ENCODE measurements around the gene FOXK2.

Gene FOXK2

DNA sequence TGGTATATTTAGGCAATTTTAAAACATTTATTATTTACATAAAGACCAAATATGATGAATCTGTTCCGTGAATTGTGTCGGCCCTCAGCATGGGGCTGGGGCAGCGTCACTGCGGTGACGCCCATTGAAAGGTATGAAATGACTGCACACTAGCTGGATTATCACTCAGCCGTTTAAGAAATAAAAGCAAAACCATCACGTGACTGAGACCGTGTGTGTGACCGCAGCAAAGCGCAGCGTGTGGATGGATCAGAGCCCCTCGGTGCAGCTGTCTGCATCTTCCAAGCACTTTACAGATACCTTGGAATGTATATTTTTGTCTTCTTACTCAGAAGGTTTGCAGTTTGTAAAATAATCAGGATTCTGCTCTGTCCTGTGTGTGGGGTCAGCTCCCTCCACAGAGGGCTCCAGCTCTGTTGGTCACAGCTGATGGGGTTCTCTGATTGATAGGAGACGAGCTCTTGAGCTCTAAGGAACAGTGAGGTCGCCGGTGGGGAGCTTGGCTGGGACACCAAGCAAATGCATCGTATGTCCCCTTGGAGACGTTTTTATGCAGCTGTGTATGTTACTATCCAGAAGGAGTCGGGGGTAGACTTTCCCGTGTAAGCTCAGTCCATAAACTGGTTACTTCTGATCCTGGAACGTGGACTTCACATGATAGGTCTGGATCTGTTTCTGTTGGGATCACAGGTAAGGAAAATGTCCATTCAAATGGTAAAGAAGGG lies 83.6 kb downstream of the FOXK2 start:
- TF ChIP-seq, protein P1, sequence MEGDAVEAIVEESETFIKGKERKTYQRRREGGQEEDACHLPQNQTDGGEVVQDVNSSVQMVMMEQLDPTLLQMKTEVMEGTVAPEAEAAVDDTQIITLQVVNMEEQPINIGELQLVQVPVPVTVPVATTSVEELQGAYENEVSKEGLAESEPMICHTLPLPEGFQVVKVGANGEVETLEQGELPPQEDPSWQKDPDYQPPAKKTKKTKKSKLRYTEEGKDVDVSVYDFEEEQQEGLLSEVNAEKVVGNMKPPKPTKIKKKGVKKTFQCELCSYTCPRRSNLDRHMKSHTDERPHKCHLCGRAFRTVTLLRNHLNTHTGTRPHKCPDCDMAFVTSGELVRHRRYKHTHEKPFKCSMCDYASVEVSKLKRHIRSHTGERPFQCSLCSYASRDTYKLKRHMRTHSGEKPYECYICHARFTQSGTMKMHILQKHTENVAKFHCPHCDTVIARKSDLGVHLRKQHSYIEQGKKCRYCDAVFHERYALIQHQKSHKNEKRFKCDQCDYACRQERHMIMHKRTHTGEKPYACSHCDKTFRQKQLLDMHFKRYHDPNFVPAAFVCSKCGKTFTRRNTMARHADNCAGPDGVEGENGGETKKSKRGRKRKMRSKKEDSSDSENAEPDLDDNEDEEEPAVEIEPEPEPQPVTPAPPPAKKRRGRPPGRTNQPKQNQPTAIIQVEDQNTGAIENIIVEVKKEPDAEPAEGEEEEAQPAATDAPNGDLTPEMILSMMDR (IDR thresholded peaks at IDR 0.05; ENCODE audit: low read depth, low read length) = no peak
- DNase-seq (ENCODE audit: extremely low read depth, low read depth) = no peak

DNA sequence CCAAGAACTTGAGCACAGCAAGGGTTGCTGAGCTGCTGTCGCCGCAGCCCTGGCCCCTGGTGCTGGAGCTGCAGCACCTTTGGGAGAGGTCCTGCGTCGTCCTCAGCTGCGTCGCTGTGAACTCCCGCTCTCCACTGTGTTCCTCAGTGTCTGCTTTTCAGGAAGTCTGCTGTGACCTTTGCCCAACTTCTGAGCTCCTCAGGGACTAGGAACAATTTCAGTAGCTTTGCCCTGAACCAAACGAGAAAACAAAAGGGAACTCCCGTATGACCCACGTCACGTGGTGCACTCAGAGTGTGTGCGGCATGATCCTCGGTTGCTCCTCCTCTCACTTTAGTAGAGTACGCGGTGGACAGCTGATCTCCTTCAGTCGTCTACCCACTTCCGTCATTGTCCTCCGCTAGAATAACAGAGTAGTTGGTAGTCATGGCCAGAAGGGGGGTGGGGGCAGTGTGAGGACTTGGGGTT lies 84.5 kb downstream of the FOXK2 start:
- DNase-seq (ENCODE audit: extremely low read depth, low read depth) = no peak

DNA sequence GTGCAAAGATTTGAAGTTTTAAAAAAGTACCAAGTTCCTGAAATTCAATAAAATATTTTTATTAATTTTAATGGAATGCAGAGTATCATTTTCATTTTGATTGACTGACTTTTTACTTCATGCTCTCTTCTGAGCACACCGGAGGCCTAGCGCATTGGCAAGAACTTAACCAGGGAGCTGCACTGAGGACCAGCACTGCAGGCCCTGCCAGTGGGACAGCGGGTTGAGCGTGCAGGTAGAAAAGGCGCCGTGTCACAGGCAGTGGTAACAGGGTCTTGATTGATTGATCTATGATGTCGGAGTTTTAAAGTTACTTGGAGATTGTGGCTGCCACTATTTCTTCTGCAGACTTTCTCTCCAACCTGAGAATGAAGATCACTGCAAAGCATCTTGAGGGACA lies 85.0 kb downstream of the FOXK2 start:
- DNase-seq (ENCODE audit: extremely low read depth, low read depth) = no peak

More for the DNA sequence above, 84.5 kb downstream of the FOXK2 start:
- TF ChIP-seq, protein P1 (IDR thresholded peaks at IDR 0.05; ENCODE audit: low read depth, low read length) = no peak

DNA sequence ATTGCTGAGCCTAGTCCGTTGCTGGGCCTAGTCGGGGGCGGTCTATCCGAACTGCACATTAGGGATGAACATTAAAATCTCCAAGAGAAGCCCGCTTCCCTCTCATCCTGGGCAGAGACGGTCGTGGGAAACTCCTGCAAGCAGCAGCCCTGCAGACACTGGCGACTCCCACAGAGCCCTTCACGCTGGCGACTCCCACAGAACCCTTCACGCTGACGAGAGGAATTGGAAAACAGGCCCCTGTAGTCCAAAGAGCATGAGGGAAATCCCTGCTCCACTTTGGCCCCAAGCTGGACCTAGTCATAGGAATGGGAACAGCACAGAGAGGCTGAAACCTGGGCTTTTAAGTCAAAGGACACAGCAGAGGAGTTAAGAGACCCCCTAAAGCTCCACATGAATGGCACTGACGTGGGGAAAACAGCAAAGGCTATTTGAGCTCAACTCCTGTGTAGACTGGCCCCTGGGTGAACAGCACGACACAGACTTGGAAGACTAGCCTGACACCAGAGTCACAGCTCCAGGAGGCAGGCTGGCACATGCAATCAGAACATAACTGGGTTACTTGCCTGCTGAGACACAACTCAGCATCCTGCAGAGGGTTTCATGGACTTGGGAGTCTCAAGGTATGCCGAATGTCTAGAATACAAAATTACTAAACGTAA lies 86.5 kb downstream of the FOXK2 start:
- TF ChIP-seq, protein P1 (IDR thresholded peaks at IDR 0.05; ENCODE audit: low read depth, low read length) = no peak
- DNase-seq (ENCODE audit: extremely low read depth, low read depth) = no peak

More for the DNA sequence above, 85.0 kb downstream of the FOXK2 start:
- TF ChIP-seq, protein P1 (IDR thresholded peaks at IDR 0.05; ENCODE audit: low read depth, low read length) = no peak

DNA sequence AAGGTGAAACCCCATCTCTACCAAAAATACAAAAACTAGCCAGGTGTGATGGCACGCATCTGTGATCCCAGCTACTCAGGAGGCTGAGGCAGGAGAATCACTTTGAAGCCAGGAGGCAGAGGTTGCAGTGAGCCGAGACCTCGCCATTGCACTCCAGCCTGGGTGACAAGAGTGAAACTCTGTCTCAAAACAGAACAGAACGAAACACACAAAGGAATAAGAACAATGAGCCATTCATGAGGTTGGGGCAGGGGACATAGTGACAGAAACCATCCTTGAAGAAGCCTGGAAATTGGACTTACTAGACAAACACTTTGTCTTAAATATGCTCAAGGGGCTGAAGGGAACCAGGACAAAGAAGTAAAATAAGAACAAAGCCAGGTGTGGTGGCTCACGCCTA lies 89.3 kb downstream of the FOXK2 start:
- TF ChIP-seq, protein P1 (IDR thresholded peaks at IDR 0.05; ENCODE audit: low read depth, low read length) = no peak
- no peak for DNase-seq (ENCODE audit: extremely low read depth, low read depth)

DNA sequence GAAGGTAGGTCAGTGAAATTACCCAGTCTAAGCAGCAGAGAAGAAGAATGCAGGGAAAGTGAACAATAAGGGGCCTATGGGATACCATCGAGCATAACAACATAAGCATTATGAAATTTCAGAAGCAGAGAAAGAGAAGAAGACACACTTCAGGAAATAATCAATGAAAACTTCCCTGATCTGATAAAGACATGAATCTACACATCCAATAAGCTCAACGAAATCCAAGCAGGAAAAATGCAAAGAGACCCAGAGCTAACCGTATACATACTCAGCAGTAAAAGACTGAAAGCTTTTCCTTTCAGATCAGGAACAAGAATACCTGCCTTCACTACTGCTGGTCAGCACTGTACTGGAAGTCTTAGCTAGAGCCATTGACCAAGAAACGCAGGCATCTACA lies 90.1 kb downstream of the FOXK2 start:
- no peak for DNase-seq (ENCODE audit: extremely low read depth, low read depth)
- TF ChIP-seq, protein P1 (IDR thresholded peaks at IDR 0.05; ENCODE audit: low read depth, low read length) = no peak
